Measurements from ENCODE around the gene ACYP2. TPM values are rescaled to one million over a fixed set of nuclear protein-coding genes. Genes with fewer than 3 reads are reported as not detected.

The ACYP2 gene
- total RNA-seq, 4 donors from 2014 or later = 8.4 to 14.0 (median 9.8) TPM

DNA sequence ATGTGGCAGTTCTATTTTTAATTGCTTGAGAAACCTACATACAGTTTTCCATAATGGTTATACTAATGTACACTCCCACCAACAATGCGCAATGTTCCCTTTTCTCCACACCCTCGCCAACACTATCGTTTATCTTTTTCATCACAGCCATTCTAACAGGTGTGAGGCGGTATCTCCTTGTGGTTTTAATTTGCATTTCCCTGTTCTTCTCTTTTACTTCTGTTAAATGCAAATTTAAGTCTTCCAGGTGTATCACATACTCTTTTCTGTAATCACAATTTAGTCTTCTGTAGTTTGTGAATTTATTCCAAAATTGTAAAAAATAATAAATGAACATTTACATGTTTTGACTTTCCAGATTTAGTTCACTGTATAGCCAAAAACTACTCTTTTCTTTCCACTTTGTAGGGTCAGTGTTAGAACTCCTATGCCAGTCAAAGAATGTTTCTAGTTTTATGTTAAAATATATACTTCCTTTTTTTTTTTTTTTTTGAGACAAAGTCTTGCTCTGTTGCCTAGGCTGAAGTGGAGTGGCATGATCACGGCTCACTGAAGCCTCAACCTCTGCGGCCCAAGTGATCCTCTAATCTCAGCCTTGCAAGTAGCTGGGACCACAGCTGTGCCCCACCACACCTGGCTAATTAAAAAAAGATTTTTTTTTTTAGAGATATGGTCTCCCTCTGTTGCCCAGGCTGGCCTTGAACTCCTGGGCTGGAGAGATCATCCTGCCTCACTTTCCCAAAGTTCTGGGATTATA lies 15.4 kb upstream of the ACYP2 start:
- Histone ChIP-seq H3K27ac (peak overlapping the region in 1 of 4 donors; percentile 69), H3K9me3 (no peaks in the 10 kb centered on the region), H3K4me1 (peaks cover 0 to 6% (median 3%) of the 10 kb centered on the region in 4 donors), H3K4me3 (no peak overlapping the region), H3K27me3 (no peaks in the 10 kb centered on the region), H3K36me3 (no peaks in the 10 kb centered on the region)
- TF ChIP-seq, protein P1, sequence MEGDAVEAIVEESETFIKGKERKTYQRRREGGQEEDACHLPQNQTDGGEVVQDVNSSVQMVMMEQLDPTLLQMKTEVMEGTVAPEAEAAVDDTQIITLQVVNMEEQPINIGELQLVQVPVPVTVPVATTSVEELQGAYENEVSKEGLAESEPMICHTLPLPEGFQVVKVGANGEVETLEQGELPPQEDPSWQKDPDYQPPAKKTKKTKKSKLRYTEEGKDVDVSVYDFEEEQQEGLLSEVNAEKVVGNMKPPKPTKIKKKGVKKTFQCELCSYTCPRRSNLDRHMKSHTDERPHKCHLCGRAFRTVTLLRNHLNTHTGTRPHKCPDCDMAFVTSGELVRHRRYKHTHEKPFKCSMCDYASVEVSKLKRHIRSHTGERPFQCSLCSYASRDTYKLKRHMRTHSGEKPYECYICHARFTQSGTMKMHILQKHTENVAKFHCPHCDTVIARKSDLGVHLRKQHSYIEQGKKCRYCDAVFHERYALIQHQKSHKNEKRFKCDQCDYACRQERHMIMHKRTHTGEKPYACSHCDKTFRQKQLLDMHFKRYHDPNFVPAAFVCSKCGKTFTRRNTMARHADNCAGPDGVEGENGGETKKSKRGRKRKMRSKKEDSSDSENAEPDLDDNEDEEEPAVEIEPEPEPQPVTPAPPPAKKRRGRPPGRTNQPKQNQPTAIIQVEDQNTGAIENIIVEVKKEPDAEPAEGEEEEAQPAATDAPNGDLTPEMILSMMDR (IDR thresholded peaks at IDR 0.05) = no peak
- no peak for TF ChIP-seq POLR2A (IDR thresholded peaks at IDR 0.05)
- DNase-seq = peak in 2 of 3 donors; percentile 82 to 83

DNA sequence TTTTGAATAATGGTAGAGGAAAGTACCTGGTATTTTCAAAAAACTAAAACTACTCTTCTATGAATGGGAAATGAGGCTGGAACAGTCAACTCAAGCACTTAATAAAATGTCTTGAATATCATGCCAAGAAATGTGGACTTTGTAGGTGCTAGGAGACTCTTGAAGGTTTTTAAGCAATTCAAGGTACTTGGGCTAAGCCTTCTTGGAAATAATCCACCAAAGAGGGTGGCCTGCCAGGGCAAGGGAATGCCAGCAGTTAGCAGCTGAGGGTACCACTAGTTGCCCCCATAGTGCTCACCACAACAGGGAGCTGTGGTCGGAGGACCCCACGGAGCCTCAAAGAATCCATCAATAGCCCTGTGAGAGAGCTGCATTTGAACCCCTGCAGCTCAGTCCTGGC lies 14.6 kb upstream of the ACYP2 start:
- Histone ChIP-seq H3K27me3 (no peaks in the 10 kb centered on the region), H3K27ac (peak overlapping the region in 1 of 4 donors; percentile 69), H3K4me1 (peaks cover 0 to 6% (median 3%) of the 10 kb centered on the region in 4 donors), H3K4me3 (no peak overlapping the region), H3K36me3 (no peaks in the 10 kb centered on the region), H3K9me3 (no peaks in the 10 kb centered on the region)
- DNase-seq = no peak
- no peak for TF ChIP-seq POLR2A (IDR thresholded peaks at IDR 0.05)
- TF ChIP-seq, protein P1 (IDR thresholded peaks at IDR 0.05) = no peak

GRCh38 chr2:54103454-54104314 lies 11.7 kb upstream of the ACYP2 start:
- TF ChIP-seq POLR2A (IDR thresholded peaks at IDR 0.05) = no peak
- TF ChIP-seq, protein P1 (IDR thresholded peaks at IDR 0.05) = peak in 2 of 6 experiments; percentile 7
- Histone ChIP-seq H3K4me3 (no peak overlapping the region), H3K4me1 (peaks cover 0 to 6% (median 3%) of the 10 kb centered on the region in 4 donors), H3K36me3 (no peaks in the 10 kb centered on the region), H3K27ac (peak overlapping the region in 1 of 4 donors; percentile 27), H3K9me3 (no peaks in the 10 kb centered on the region), H3K27me3 (no peaks in the 10 kb centered on the region)
- peak in 2 of 3 donors; percentile 71 to 79 for DNase-seq

- no peak for TF ChIP-seq POLR2A (IDR thresholded peaks at IDR 0.05)
- TF ChIP-seq, protein P1 (IDR thresholded peaks at IDR 0.05) = peak; percentile 34 to 69 (median 58)
- no peak overlapping the region for H3K27ac ChIP-seq
- no peaks in the 10 kb centered on the region for H3K27me3 ChIP-seq
- H3K4me3 ChIP-seq = no peak overlapping the region
- DNase-seq = peak in 2 of 3 donors; percentile 44 to 66
- no peaks in the 10 kb centered on the region for H3K36me3 ChIP-seq
- H3K9me3 ChIP-seq = no peaks in the 10 kb centered on the region
- peaks cover 0 to 6% (median 0%) of the 10 kb centered on the region in 4 donors for H3K4me1 ChIP-seq
Measured at GRCh38 chr2:54106631-54107454, 8.6 kb upstream of the ACYP2 start.

GRCh38 chr2:54107455-54107764 lies 8.0 kb upstream of the ACYP2 start:
- TF ChIP-seq POLR2A (IDR thresholded peaks at IDR 0.05) = no peak
- TF ChIP-seq, protein P1 (IDR thresholded peaks at IDR 0.05) = no peak
- Histone ChIP-seq H3K36me3 (no peaks in the 10 kb centered on the region), H3K27me3 (no peaks in the 10 kb centered on the region), H3K4me1 (peaks cover 0 to 6% (median 0%) of the 10 kb centered on the region in 4 donors), H3K9me3 (no peaks in the 10 kb centered on the region), H3K4me3 (no peak overlapping the region), H3K27ac (no peak overlapping the region)
- no peak for DNase-seq

Measured in Peyer's patch (tissue), 4 donors.